Right ventricle myocardium superior (tissue), 1 donor: ENCODE data around the gene SERPINB13. TPM values are rescaled to one million over a fixed set of nuclear protein-coding genes. Genes with fewer than 3 reads are reported as not detected.
"Not testable (repeated sequence)": the region's sequence is repeated elsewhere in the genome, so short reads cannot be mapped to it uniquely, and the experiment has no call there.

ENCODE experiments used
- ATAC-seq: fragments of 200-7000 bp; cut with Tn5 transposase; one replicate; pipeline ENCODE4 v1.9.1; 2020; ENCODE audit warnings: mild to moderate bottlenecking; ENCODE audit not compliant: poor library complexity
- DNase-seq: peaks from one replicate; pipeline ENCODE4 v3.0.0-alpha.2; 2020
- intact Hi-C: fragments of 100-400 bp; cut with DNase I; formaldehyde crosslinking; loops from one replicate; pipeline ENCODE4 v1.11.2; 2022
- total RNA-seq: library from RNA; stranded (reverse); fragmentation: NEBNext Ultra II Directional; extraction: Animal tissue kit (Norgen Biotek cat#: 25700); gene quantifications from one replicate; pipeline ENCODE4 v1.2.1, GENCODE V29; 2021
- donor health status: DM: no; HTN: yes; CAD: no; lungs with severe emphysema.

The SERPINB13 gene
- total RNA-seq, 1 donor from 2014 or later, result not detected

- intact Hi-C loops, DNase-seq, ATAC-seq: not testable (repeated sequence)
Observed at GRCh38 chr18:63641157-63641680, 54.1 kb downstream of the SERPINB13 start.

GRCh38 chr18:63642668-63643356, 55.7 kb downstream of the SERPINB13 start:
- DNase-seq, intact Hi-C loops, ATAC-seq: not testable (repeated sequence)

- ATAC-seq, intact Hi-C loops, DNase-seq: not testable (repeated sequence)
Observed at GRCh38 chr18:63644142-63644541, 57.0 kb downstream of the SERPINB13 start, which contains the start of gene SERPINB4. TSS of gene SERPINB4 (minus strand) at chr18:63644256. CDS start at chr18:63643577, 679 bp downstream.

- DNase-seq, ATAC-seq, intact Hi-C loops: not testable (repeated sequence)
Observed at GRCh38 chr18:63644694-63645093, 57.6 kb downstream of the SERPINB13 start.

GRCh38 chr18:63646936-63647335, 59.8 kb downstream of the SERPINB13 start:
- no peak for DNase-seq
- no peak for ATAC-seq
- intact Hi-C loops, result no loop called here

- intact Hi-C loops, result no loop called here
- ATAC-seq, result no peak
Observed at GRCh38 chr18:63648241-63648640, 61.1 kb downstream of the SERPINB13 start.

More at GRCh38 chr18:63648241-63648640, 61.1 kb downstream of the SERPINB13 start:
- DNase-seq, result no peak

Other genes starting within 250 kb of the SERPINB13 start
- gene KDSR, start 220.1 kb upstream of the SERPINB13 start, total RNA-seq, result 29.2 TPM
- 15.9 TPM for gene VPS4B, start 164.9 kb upstream of the SERPINB13 start, total RNA-seq
- gene SERPINB5, start 110.4 kb upstream of the SERPINB13 start, total RNA-seq, result not detected
- not detected for gene SERPINB12, start 45.0 kb upstream of the SERPINB13 start, total RNA-seq
- not detected for gene SERPINB4, start 56.9 kb downstream of the SERPINB13 start, total RNA-seq
- gene SERPINB3, start 74.5 kb downstream of the SERPINB13 start, total RNA-seq, result not detected
- gene SERPINB11, start 115.6 kb downstream of the SERPINB13 start, total RNA-seq, result not detected
- gene SERPINB7, start 188.1 kb downstream of the SERPINB13 start, total RNA-seq, result not detected